ENCODE data around the gene TENM3.

Gene TENM3

DNA sequence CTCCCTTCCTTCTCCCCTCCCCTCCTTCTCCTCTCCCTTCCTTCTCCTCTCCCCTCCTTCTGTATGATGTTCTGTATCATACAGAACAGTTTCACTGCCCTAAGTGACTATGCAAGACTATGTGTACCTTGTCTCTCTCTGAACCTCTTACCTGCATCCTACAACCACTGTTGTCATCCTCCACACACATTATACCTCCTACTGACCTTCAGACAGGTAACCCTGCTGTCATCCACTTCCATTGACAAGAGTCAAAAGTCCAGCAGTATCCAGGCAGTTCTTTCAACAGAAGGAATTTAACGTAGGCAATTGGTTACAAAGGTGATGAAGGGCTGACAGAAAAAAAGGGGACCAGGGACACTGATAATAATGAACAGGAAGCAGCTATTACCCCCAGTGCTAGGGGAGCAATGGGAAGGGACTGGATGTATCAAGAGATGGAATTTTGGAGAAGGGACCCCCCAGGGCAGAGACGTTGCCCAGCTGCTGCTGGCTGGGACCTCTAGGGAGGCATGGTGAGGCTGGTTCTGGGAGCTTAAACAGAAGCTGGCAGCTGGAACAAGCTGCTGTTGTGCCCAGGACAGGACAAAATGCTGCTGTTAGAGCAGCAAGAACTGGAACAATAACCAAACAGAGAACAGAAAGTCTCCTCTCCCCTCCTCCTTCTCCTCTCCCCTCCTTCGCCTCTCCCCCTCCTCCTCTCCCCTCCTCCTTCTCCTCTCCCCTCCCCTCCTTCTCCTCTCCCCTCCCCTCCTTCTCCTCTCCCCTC is 589.3 kb downstream of the TENM3 start:
- CTCF ChIA-PET: no interaction called here
- TF ChIP-seq, protein P1, sequence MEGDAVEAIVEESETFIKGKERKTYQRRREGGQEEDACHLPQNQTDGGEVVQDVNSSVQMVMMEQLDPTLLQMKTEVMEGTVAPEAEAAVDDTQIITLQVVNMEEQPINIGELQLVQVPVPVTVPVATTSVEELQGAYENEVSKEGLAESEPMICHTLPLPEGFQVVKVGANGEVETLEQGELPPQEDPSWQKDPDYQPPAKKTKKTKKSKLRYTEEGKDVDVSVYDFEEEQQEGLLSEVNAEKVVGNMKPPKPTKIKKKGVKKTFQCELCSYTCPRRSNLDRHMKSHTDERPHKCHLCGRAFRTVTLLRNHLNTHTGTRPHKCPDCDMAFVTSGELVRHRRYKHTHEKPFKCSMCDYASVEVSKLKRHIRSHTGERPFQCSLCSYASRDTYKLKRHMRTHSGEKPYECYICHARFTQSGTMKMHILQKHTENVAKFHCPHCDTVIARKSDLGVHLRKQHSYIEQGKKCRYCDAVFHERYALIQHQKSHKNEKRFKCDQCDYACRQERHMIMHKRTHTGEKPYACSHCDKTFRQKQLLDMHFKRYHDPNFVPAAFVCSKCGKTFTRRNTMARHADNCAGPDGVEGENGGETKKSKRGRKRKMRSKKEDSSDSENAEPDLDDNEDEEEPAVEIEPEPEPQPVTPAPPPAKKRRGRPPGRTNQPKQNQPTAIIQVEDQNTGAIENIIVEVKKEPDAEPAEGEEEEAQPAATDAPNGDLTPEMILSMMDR (IDR thresholded peaks at IDR 0.05; ENCODE audit: control extremely low read depth, extremely low read depth, low read depth, missing control alignments): no peak

DNA sequence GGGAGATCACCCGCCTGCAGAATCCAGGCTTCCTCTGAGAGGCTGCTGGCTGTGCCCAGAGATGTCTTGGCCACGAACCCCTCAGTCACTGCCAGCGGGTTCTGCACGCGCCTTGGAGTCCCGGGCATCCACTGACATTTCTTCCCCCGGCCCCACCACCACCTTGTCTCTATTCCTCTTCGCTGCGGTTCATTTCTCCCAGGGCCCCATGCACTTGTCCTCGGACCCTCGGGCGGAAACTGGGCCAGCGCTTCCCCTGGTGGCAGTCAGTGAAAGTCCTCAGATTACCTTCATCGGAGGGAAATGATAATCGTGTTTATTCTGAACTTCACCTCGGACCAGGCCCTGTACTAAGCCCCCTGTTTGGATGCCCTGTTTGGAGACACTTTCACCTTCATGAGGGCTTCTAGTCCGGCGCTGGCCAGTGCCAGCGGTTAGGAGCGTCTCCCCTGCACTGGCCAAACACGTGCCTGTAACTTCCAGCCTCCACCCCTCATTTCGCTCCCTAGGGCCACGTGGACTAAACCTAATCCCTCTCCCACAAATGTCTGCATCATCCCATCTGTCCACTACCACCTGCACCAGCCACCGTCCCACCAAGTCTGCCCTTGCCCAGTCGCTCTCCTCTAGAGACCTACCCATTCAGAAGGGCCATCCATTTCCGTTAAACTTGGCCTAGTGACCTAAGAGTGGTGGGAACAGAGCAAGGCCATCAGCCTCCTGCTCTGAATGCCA is 592.0 kb downstream of the TENM3 start:
- TF ChIP-seq, protein P1 (IDR thresholded peaks at IDR 0.05; ENCODE audit: control extremely low read depth, extremely low read depth, low read depth, missing control alignments): no peak
- no peak for DNase-seq (ENCODE audit: extremely low spot score)
- CTCF ChIA-PET: no interaction called here
- POLR2A ChIA-PET: no interaction called here

More for the DNA sequence above, 589.3 kb downstream of the TENM3 start:
- DNase-seq (ENCODE audit: extremely low spot score): no peak
- POLR2A ChIA-PET: no interaction called here

DNA sequence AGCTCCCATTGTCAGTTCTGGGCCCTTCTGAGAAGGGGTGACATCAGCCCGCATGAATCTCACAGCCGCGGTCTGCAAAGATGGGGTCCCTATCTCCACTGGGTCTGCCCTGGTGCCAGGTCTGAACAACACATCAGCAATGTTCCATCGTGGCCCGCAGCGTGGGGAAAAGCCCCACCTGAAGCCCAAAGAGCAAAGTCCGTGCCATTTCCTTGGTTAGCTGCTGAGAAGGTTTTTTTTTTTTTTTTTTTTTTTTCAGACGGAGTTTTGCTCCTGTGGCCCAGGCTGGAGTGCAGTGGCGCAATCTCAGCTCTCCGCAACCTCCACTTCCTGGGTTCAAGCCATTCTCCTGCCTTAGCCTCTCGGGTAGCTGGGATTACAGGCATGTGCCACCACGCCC is 594.6 kb downstream of the TENM3 start:
- ChIA-PET CTCF (no interaction called here), POLR2A (no interaction called here)
- no peak for DNase-seq (ENCODE audit: extremely low spot score)
- TF ChIP-seq, protein P1 (IDR thresholded peaks at IDR 0.05; ENCODE audit: control extremely low read depth, extremely low read depth, low read depth, missing control alignments): no peak

DNA sequence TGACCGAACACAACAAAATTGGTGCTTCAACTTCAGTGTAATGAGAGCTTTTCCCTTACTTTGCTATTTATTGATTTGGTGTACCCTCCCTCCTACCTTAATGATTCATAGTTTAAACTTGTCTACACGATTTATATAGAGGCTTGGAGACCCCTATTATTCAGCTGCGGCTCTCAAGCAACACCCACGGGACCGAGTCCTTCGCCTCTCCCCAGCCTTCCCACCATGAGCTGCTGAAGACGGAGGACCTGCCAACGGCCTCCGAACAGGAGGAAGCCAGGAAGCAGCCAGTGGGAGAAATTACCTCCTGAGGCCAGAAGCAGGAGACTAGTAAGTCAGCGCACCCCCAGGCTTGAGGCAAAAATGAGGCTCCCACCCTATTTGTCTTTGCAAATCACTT is 595.3 kb downstream of the TENM3 start:
- ChIA-PET POLR2A (no interaction called here), CTCF (interaction anchor here (1.4 kb wide), 1 partner anchor 86 kb away, joined by 3 read pairs; no protein-coding TSS in a partner anchor)
- TF ChIP-seq, protein P1 (IDR thresholded peaks at IDR 0.05; ENCODE audit: control extremely low read depth, extremely low read depth, low read depth, missing control alignments): no peak
- no peak for DNase-seq (ENCODE audit: extremely low spot score)

DNA sequence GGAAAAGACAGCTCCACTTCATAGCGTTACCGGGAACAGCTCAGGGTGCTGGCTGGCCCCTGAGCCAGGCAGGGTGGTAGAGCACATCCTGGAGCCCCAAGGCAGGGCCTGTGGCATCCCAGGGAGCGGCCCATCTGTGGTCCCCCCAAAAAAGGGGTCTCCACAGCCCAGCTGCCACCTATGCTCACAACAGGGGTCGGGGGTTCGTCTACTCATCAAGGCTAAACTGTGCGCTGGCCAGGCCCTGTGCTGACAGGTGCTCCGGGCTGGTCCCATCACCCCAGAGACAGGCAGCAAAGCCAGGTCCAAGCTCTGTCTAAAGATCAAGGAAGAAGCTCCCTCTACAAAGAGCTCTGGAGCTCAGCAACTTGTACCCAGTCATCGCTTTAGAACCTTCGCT is 596.1 kb downstream of the TENM3 start:
- POLR2A ChIA-PET: no interaction called here
- no peak for DNase-seq (ENCODE audit: extremely low spot score)
- TF ChIP-seq, protein P1 (IDR thresholded peaks at IDR 0.05; ENCODE audit: control extremely low read depth, extremely low read depth, low read depth, missing control alignments): no peak
- CTCF ChIA-PET: interaction anchor here (1.4 kb wide), 1 partner anchor 86 kb away, joined by 3 read pairs; no protein-coding TSS in a partner anchor

DNA sequence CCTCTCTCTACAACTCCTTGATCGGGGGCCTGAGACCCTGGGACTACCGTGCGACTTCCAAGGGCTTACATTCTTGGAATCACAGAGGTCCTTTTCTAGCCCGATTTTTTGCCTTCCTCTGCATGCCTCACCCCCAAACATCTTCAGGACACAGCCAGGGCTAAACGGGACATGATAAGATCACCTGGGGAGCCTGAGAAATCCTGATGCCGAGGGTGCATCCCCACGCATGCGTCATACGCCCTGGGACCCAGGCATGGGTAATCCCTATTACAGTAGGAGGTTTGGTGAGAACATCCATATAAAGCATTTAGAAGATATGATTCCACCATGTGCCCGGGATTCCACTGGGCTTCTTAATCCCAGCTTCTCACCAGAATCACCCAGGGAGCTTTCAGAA is 596.9 kb downstream of the TENM3 start:
- DNase-seq (ENCODE audit: extremely low spot score): no peak
- TF ChIP-seq, protein P1 (IDR thresholded peaks at IDR 0.05; ENCODE audit: control extremely low read depth, extremely low read depth, low read depth, missing control alignments): no peak
- POLR2A ChIA-PET: no interaction called here
- CTCF ChIA-PET: no interaction called here

Data from GM10248 (cell line).